ENCODE data around the gene VPS8.
"Not testable (repeated sequence)": the region's sequence is repeated elsewhere in the genome, so short reads cannot be mapped to it uniquely, and the experiment has no call there.

The VPS8 gene

DNA sequence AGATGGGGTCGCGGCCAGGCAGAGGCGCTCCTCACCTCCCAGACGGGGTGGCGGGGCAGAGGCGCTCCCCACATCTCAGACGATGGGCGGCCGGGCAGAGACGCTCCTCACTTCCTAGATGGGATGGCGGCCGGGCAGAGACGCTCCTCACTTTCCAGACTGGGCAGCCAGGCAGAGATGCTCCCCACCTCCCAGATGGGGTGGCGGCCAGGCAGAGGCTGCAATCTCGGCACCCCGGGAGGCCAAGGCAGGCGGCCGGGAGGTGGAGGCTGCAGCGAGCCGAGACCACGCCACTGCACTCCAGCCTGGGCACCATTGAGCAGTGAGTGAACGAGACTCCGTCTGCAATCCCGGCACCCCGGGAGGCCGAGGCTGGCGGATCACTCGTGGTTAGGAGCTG, 191.9 kb downstream of the VPS8 start:
- not testable (repeated sequence) for DNase-seq

DNA sequence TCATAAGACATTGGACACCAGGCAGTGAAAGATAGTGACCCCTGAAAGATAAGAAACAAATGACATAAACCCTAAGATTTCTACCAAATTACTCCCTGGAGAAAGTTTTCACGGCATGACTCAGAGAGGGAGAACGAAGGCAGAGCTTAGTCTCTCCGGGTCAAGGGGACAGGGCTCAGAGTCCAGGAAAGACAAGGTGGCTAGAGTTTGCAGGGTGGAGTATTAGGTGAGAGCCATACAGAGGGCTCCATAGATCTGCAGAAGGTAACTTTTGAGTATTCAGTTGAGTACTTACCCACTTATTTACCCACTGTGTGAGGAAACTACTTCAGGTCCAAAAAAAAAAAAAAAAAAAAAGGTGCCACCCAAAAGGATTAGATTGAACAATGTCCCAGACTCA, 197.7 kb downstream of the VPS8 start:
- DNase-seq: no peak

DNA sequence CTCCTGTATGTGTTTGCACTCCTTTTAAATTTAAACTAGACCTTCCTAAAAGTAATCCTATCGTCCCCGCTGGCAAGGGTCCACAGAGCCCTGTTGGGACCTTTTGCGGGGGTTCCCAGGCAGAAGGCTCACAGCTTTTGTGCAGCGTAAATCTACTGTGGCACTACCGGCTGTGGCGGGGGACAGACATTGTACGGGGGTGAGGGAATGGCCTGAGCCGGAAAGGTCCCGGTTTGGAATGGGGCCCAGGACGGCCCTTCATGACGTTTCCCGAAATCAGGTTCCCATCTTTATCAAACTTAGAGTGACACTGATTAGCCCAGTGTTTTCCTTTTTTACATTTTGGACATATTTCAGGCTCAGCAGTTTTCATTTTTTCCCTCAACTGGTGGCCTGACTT, 205.6 kb downstream of the VPS8 start:
- not testable (repeated sequence) for DNase-seq

DNA sequence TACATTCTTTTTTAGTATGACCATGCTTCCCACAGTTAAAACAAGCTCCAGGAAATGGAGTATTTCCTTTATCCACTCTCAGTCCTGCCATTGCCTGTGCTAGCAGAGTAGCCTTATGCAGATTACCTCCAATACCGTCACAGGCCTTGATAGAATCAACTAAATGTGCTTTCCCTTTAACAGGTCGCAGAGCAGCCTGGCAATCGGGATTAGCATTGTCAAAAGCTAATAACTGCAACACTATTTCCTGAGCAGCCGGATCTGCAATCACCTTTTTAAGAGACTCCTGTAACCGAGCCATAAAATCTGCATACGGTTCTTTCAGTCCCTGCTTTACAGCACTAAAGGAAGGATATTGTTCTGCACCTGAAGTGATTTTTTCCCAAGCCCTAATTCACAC, 206.0 kb downstream of the VPS8 start:
- DNase-seq: not testable (repeated sequence)

DNA sequence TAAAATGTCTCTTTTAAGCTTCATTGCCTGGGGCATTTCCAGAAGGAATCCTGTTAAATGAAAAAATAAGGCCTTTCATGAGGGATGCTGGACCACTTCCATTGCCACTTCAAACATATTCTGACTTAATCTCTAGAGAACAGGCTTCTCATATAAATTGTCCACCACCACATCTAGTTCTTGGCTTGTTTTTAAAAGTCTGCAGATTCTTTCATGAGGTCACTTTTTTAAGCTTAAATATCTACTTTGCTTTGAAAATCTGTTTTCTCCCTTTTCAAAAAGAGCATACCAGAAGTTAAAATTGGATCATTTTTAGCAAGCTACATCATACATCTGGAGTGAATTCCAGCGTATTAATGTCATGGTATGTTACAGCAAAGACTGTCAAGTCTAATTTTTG, 209.3 kb downstream of the VPS8 start:
- no peak for DNase-seq

DNA sequence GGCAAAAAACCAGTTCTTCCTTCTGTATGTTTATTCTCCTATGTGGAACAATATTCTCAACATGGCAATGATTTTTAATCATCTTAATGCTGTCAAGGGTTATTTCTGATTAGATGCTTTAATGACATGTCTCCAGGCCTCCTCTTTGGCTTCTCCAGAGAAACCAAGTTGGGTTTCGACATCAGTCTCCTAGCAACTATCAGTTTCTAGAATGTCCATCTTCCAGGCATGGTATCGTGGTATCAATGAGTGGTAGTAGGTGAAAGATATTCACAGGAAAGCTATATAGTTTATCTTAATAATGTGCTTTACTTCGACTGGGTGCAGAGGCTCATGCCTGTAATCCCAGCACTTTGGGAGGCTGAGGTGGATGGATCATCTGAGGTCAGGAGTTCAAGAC, 212.4 kb downstream of the VPS8 start:
- DNase-seq: no peak

DNA sequence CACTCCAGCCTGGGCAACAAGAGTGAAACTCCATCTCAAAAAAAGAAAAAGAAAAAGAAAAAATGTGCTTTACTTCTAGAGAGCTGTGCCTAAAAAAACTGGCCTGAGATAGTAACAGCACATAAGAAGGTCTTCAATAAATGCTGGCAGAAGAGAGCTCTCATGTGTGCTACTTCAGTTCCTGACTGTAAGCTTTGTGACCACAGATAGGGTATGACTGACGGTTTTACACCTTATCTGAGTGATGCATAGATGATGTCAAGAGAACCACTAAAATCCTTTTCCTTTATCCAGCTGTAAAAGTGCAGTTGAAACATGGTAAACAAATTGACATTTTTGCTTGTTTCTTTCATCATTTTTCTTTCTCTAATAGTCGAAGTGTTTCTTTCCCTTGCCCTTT, 213.0 kb downstream of the VPS8 start:
- no peak for DNase-seq

DNA sequence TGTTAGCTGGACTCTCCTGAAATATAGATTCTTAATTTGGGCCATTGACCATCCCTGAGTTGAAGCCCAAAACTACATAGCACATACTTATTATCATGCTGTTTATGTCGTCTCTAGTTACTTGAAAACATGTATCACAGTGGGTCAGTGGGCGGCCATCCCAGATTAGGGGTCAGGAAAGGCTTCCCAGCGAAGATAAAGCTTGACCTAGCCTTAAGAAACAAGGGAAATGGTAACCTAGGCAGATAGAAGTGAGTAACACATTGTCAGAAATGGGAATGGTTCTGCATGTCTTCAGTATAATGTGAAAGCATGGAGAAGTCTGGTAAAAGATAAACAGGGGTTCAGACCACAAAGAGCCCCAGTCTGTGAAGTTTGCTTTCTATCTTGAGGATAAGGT, 216.2 kb downstream of the VPS8 start:
- no peak for DNase-seq

DNA sequence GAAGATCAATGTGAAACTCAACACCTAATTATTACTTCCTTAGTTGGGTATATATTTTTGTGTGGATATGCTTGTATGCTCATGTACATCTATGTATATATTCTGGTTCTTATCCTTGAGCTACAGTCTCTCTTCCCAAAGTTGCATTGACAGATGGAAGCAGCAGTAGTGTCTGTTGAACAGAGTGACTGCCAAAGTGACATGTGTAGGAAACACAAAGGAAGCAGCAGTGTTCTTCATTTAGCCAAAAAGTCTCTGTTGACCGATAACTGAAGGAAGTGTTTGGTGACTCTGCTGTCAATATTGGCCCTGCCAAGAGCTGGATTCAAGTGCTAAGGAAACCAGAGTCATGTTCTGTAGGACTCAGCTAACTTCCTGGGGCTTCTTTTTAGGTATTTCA, 217.1 kb downstream of the VPS8 start:
- DNase-seq: no peak

DNA sequence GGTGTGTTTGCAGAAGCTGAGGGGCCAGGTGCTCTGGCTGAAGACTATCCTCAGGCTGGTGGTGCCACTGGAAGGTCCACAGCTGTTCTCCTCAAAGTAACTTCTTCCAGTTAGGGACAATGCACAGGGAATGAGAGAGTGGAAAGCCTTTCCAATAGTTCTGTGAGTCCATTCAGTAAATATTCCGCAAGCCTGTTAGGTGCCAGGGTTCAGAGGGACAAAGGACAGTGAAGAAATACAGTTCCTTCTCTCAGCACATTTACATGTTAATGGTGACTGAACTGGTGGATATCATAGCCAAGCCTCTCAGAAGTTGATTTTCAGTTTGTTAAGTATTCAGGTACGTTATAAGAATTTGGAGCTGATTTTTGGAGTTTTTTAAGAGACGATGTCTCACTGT, 218.4 kb downstream of the VPS8 start:
- no peak for DNase-seq

DNA sequence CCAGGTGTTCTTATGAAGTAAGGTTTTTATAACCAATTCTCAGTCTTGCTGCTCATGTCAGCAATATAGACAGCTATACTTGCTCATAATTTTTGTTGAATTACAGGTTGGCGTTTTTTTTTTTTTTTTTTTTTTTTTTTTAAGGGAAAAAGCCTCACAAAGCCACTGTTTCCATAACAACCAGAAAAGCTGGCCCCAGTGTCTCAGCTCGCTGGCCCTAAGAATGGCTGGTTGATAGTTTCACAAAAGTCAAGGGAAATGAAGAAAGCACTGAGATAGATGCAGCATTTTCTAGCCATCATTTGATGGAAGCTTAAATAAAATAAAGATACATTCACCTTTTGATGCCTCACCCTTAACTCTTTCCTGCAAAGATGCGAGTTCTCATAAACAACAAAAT, 219.0 kb downstream of the VPS8 start:
- no peak for DNase-seq

DNA sequence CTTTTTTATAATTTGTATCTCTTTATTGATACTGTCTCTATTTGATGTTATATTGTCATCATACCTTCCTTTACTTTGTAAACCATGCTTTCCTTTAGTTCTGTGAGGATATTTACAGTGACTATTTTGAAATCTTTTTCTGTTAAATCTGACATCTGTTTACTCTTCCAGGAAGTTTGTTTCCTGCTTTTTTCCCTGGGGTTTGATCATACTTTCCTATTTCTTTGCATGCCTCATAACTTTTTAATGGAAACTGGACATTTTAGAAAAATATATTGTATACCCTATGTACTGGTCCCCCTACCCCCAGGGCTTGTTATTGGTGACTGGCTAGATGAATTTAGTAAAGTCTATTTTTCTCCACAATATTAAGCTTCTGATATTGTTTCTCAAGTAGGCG, 225.8 kb downstream of the VPS8 start:
- DNase-seq: no peak

DNA sequence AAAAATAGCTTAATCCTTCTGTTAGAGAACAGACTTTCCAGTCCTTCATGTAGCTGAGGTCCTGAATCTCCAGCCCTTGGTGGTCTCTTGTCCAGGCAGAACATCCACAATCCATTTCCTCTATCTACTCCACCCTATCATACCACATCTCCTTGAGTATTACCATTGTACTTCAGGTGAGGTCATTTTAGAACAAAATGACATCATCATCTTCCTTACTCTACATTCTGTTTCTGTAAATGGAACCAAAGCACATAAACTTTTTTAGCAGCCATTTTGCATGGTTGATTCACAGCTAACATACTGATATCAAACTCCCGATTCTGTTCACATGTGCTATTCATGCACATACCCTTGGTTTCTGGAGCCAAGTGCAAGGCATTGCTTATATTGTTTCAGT, 228.5 kb downstream of the VPS8 start:
- DNase-seq: no peak

DNA sequence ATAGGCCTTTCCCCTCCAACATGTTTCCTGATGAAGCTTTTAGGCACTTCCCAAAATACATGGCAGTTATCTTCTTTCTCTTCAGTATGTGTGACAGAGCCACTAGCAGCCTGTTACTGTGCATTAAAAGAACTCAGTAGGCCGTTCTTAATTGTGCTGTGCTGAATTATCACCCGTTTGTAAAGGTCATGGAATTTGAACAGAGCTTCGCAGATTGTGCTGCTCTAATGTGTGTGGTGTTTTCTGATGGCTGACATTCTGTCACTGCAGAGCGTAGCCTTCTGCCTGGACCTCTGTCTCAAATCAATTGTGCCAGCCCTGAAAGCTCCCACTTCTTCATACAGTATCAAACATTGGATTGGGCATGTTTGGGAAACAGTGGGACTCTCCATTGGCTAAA, 229.6 kb downstream of the VPS8 start:
- DNase-seq: no peak

DNA sequence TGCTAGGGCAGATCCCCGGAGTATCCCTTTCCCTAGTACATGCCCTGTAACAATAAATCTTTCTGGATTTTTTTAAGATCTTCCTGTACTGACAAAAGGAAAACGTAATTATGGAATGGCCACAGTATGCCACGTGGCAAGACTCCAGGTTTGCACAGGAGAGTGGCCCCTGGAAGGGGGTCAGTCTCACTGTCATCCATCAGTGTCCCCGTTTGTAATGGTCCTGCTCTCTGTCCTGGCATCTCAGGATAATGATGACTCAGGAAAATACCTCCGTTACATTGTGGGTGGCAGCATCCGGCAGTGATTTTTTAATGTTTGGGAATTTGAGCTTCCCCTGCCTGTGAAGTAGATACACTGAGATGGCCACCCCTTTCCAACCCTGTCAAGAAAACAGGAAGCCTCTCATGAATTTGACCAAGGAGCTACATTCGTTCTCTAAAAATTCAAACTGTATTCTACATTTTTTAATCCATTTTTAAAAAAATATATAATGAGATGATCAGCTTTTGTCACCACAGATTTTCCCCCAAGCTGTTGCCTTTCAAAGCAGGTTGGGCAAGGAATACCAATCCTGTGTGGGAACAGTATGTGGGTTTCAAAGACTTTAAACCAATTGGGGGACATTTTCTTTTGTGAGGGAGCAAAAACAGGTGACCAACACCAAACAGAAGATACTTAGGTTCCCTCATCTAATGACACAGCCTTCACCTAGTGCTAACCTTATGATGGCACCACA, 230.5 kb downstream of the VPS8 start:
- DNase-seq: no peak

DNA sequence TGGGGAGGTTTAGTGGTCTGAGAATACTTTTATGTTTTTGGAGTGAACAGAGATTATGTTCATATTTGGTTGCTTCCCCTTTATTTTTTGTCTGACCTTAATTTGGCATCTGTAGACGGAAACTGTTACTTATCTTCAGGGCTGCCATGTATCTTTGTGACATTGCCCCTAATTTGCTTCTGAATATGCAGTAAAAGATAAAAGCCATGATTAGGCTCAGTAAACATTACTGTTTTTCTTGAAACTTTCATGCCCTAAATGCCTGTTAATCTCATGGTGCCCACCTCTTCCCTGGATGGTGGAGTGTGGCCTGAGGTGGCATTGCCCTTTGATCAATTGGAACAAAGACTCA, 234.2 kb downstream of the VPS8 start:
- DNase-seq: no peak

DNA sequence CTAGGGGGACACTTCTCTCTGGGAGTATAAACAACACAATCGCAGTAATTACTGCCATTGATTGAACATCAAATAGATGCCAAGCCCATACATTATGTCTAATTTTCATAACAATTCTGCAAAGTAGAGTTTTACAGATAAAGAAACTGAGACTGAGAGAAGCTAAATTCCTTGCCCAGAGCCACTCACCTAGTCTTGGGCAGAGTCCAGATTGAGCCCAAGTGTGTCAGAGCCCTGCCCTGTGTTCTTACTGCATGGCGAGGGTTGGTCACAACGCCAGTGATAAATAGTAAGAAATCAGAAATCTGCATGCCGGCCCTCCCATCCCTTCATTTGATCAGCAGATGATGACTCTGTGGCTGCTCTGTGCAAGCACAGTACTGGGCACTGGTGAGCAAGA, 234.6 kb downstream of the VPS8 start:
- no peak for DNase-seq

DNA sequence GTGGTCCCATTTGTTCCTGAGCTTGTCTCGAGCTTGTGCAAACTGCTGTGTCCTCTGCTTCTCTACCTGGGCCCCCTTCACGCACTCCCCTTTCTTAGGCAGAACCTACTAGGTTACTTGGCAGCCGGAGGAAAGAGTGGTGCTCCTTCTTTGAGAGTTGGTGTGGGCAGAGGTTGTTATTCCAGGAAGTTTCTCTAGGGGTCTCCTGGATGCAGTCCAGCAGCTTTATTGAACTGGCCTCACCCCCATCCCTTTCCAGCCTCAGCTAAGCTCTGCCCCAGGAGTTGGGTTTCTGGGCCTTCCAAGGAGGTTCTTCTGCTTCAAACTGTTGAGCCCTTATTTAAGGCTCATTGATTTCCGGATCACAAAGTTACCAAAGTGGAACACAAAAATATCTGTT, 237.7 kb downstream of the VPS8 start:
- no peak for DNase-seq

DNA sequence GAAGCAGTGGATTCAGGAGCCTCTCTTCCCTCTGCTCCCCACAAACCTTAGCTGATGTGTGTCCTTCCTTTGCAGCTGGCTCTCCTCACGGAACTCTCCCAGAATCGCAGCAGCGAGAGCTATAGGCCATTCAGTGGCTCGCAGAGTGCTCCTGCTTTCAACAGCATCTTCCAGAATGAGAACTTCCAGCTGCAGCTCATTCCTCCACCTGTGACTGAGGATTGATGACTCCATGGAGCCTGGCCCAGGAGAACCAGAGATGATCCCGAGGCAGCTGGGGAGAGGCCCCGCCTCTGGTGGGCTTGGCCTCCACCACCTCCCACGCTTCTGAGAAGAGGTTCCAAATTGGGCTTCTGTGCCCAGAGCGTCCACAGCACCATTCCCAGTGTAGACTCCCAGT, 239.8 kb downstream of the VPS8 start:
- DNase-seq: no peak

DNA sequence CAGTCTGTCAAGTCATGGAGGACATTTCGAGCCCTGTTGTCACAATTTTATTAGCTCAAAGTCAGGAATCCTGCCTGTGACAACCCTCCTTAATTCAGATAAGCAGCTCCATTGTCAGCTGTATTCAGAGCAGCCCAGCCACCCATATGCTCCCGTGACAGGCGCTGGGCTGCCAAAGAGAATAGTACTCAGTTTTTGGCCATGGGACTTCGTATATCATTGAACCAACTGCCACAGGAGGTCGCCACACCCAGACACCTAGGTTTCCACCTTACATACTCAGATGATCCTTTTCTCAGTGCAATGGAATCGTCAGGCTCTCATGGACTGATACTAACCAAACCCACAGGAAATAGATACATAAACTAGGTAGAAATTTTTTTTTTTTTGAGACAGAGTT, 240.7 kb downstream of the VPS8 start:
- DNase-seq: no peak

DNA sequence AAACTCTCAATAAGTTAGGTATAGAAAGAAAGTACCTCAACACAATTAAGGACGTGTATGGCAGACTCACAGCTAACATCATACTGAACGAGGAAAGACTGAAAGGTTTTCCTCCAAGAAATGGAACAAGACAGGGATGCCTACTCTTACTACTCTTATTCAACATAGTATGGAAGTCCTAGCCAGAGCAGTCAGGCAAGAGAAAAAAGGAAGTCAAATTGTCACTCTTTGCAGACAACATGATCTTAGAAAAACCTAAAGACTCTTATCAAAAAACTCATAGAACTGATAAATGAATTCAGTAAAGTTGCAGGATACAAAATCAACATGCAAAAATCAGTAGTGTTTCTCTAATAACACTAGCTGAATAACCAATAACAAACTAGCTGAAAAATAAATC, 244.9 kb downstream of the VPS8 start:
- DNase-seq: no peak

DNA sequence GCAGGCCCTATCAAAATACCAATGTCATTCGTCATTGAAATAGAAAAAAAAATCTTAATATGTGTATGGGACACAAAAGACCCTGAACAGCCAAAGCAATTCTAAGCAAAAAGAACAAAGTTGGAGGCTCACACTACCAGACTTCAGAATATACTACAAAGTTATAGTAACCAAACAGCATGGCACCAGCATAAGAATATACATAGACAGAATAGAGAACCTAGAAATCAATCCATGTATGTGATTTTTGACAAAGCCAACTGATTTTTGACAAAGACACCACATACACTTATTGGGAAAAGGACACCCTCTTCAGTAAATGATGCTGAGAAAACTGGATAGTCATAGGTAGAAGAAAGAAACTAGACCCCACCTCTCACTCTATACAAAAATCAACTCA, 245.9 kb downstream of the VPS8 start:
- no peak for DNase-seq

DNA sequence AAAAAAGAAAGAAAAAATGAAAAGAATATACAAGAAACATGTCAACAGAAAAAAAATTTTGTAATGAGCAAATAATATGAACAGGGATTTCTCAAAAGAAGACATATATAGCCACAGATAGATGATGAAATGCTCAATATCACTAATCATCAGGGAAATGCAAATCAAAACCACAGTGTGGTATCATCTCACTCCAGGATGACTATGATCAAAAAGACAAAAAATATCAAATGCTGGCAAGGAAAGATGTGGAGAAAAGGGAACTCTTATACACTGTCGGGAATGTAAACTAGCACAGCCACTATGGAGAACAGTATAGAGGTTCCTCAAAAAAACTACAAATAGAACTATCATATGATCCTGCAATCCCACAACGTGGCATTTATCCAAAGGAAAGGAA, 246.8 kb downstream of the VPS8 start:
- no peak for DNase-seq

DNA sequence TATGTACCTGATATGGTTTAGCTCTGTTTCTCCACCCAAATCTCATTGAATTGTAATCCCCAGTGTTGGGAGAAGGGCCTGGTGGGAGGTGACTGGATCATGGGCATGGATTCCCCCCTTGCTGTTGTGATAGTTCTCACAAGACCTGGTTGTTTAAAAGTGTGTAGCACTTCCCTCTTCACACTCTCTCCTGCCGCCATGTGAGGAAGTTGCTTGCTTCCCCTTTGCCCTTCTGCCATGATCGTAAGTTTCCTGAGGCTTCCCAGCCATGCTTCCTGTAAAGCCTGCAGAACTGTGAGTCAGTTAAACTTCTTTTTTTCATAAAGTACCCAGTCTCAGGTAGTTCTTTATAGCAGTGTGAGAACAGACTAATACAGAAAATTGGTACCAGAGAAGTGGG, 247.8 kb downstream of the VPS8 start:
- DNase-seq: no peak

DNA sequence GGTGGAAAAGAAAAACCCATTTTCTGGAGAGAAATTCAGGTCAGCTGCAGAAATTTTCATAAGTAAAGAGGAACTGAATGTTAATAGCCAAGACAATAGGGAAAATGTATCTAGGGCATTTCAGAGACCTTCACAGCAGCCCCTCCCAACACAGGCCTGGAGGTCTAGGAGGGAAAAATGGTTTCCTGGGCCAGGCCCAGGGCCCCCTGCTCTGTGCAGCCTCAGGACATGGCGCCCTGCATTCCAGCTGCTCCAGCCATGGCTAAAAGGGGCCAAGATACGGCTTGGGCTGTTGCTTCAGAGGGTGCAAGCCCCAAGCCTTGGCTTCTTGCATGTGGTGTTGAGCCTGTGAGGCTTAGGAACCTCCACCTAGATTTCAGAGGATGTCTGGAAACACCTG, 248.7 kb downstream of the VPS8 start:
- DNase-seq: no peak

DNA sequence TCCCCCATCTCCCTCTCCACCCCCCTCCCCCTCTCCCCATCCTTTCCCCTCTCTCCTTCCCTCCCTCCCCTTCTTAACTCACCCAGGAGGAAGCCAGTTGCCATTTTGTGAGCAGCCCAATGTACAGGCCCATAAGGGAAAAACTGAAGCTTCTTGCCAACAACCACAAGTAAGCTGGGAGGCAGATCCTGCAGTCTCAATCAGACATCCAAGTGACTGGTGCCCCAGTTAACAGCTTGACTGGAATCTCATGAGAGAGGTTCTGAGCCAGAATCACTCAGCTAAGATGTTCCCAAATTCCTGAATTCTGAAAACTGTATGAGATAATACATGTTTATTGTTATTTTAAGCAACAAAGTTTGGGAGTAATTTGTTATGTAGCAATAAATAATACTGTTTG, 250.2 kb downstream of the VPS8 start:
- DNase-seq: no peak

Measured in NCI-H2029 (cell line).